ENCODE measurements around the gene PSMG2.
"Not testable (repeated sequence)": the region's sequence is repeated elsewhere in the genome, so short reads cannot be mapped to it uniquely, and the experiment has no call there.

PSMG2 gene

DNA sequence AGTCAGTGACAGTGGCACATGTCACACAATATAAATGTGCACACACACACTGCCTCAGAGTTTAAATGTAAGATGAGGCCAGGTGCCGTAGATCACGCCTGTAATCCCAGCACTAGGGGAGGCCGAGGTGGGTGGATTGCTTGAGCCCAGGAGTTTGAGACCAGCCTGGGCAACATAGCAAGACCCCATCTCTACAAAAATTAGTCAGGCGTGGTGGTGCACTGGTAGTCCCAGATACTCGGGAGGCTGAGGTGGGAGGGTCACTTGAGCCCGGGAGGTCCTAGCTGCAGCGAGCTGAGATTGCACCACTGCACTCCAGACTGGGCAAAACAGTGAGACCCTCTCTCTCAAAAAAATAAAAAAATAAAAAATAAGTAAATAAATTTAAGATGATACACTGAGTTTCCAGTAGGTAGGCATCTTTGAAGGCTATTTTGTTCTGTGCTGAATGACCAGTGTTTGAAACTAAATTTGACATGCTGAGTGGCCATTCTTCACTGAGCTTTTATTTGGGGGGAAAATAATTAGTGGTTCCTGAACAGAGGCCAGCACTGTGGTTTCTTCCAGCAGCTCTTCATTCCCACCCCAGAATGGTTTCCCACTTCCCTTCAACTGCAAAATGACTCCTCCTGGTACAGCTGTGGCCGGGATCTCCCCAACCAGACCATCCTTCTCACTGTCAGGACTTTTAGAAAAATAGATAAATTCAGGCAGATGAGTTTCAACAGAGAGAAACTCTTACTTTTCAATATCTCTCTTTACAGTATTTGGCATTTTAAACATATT lies 44.9 kb downstream of the PSMG2 start:
- H3K4me1 Mint-ChIP-seq, result peaks cover 20% of the 10 kb centered on the region
- no peak overlapping the region for H3K4me3 Mint-ChIP-seq
- H3K27ac Mint-ChIP-seq, result no peak overlapping the region
- H3K9me3 Mint-ChIP-seq, result no peaks in the 10 kb centered on the region
- no peak for ATAC-seq
- H3K36me3 Mint-ChIP-seq, result no peaks in the 10 kb centered on the region
- peaks cover 42% of the 10 kb centered on the region for H3K27me3 Mint-ChIP-seq

DNA sequence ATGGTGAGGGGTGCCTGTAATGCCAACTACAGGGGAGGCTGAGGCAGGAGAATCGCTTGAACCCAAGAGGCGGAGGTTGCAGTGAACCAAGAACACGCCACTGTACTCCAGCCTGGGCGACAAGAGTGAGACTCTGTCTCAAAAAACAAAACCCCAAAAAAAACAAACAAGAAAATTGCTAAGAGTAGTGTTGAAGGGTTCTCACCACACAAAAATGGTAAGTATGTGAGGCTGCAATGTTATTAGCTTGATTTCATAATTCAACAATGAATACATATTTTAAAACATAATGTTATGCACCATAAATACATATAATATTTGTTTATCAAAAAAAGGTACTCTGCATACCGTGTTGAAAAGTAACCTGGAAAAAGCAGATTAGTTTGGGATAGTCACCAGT lies 45.8 kb downstream of the PSMG2 start:
- peaks cover 42% of the 10 kb centered on the region for H3K27me3 Mint-ChIP-seq
- no peaks in the 10 kb centered on the region for H3K36me3 Mint-ChIP-seq
- no peak overlapping the region for H3K27ac Mint-ChIP-seq

DNA sequence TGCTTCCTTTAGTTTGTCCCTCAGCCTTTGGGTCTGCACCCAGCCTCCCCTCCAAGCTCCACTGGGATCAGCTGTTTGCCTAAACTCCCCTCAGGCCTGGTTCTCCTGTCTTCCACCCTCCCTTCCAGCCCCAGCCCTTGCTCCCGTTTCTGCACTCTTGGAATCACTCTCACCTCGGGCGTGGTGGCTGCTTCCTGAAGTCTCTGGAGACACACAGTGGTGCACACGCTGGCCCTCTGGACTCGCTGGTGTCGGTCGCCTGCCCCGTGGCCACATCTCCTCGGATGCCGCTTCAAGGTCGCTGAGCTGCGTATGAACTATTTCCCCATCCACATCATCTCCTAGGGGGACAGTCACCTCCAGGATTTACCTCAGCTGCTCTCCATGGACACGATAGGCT lies 46.3 kb downstream of the PSMG2 start:
- no peak overlapping the region for H3K4me3 Mint-ChIP-seq
- no peak overlapping the region for H3K27ac Mint-ChIP-seq
- H3K4me1 Mint-ChIP-seq, result peaks cover 20% of the 10 kb centered on the region
- no peaks in the 10 kb centered on the region for H3K36me3 Mint-ChIP-seq
- no peak for ATAC-seq
- H3K27me3 Mint-ChIP-seq, result peaks cover 42% of the 10 kb centered on the region
- H3K9me3 Mint-ChIP-seq, result no peaks in the 10 kb centered on the region

More for the DNA sequence above, 45.8 kb downstream of the PSMG2 start:
- no peak for ATAC-seq
- H3K9me3 Mint-ChIP-seq, result no peaks in the 10 kb centered on the region
- H3K4me1 Mint-ChIP-seq, result peaks cover 20% of the 10 kb centered on the region
- no peak overlapping the region for H3K4me3 Mint-ChIP-seq

DNA sequence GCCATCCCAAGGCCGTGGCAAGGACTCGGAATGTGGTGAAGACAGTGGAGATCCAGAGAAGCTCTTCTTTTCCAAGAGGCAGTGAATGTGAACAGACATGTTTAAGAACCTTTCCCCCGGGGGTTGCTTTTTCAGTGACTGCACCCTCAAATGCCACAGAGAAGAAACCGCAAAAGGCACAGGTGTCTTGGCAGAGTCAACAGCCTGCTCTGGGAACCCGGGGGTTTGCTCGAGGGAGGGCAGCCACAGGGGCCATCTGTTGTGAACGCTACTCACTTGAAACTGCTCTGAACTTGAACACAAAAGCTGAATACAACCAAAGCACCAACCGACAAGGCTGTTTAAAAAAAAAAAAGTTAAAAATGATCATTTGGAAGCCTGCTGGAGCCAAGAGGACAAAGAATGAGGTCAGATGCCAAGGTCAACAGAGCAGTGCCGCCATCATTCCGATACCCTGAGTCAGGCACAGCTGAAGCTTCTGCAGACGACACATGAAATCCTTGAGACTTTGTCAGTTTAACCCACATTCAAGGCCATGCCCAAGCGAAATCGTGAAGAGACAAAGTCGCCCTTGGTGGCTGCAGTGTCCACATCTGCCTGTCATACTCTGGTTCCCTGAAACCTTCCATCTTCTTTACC lies 47.4 kb downstream of the PSMG2 start:
- Mint-ChIP-seq H3K36me3 (no peaks in the 10 kb centered on the region), H3K4me3 (peak overlapping the region; percentile 23), H3K27me3 (peaks cover 42% of the 10 kb centered on the region), H3K4me1 (peaks cover 20% of the 10 kb centered on the region), H3K9me3 (no peaks in the 10 kb centered on the region), H3K27ac (no peak overlapping the region)
- ATAC-seq, result peak; percentile 74

DNA sequence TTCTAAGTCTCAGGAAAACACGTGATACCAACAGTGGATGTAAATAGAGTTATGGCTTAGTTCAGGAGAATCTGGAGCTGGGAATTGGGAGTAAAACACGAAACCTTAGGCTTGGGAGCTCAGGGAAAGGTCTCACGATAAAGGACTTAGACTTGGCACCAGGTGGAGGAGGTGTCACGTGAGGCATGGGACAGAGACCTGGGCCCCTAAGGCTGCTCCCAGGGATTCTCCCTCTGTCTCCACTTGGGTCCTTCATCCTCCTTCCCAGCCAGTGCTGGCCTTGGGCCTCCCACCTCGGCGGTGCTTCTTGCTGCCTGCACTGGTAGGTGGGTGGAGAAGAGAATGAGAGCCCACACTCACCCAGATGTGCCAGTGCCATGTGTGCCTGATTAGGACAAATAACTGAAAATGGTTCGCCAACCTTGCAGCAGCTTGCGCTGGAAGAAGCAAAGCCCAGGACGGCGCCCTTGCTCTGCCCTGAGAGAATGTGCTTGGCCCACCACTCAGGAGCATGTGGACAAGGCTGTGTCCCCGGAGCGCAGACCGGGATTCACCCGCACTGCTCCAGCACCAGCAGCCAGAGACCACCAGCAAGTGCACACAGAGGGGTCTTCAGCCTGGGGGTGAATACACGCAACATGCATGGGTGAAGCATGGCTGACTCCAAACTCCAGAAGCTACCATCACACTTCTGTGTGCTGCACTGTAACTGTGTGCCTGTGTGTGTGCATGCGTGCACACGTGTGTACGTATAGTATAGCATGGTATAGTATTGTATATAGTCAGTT lies 48.1 kb downstream of the PSMG2 start:
- Mint-ChIP-seq H3K4me3 (no peak overlapping the region), H3K27ac (no peak overlapping the region), H3K27me3 (peaks cover 42% of the 10 kb centered on the region), H3K36me3 (no peaks in the 10 kb centered on the region), H3K9me3 (no peaks in the 10 kb centered on the region), H3K4me1 (peaks cover 20% of the 10 kb centered on the region)
- ATAC-seq, result no peak

DNA sequence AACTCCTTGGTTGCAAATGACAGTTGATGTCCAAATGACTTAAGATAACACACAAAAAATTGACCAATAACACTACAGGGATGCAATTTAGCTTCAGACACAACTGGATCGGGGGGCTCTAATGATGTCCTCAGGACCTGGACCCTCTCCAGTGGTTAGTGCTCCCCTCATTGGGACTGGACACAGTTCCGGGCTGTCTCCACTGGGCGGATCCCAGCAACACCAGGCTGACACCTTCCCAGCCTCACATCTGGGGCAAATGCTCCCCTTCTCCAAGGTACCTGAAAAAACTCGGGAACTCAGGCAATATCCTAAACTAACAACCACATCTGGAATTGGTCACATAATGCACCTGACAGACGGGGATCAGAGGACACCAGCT lies 48.7 kb downstream of the PSMG2 start:
- Mint-ChIP-seq H3K27ac (no peak overlapping the region), H3K4me1 (peaks cover 20% of the 10 kb centered on the region), H3K36me3 (no peaks in the 10 kb centered on the region), H3K4me3 (no peak overlapping the region), H3K27me3 (peaks cover 38% of the 10 kb centered on the region), H3K9me3 (no peaks in the 10 kb centered on the region)
- ATAC-seq, result no peak

DNA sequence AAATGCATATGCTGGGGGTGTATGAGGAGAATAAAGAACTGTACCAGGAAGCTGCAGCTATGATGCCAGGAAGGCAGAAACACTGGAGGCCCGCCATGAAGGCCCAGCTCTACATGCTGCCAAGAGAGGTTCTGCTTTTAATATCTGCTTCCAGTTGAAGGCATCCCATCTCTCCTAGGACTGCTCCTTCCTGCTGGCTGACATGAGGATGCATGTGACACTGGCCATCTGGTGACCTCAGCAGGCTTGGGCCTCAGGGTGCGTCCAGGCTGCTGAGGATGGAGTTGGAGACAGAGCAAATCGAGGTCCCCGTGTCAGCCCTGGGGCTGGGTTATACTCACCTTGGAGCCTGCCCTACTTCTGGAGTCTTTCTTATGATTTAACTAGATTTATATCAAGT lies 49.0 kb downstream of the PSMG2 start:
- H3K27me3 Mint-ChIP-seq, result peaks cover 34% of the 10 kb centered on the region
- no peak overlapping the region for H3K27ac Mint-ChIP-seq
- no peak overlapping the region for H3K4me3 Mint-ChIP-seq
- peak; percentile 27 for ATAC-seq
- no peaks in the 10 kb centered on the region for H3K9me3 Mint-ChIP-seq
- no peaks in the 10 kb centered on the region for H3K36me3 Mint-ChIP-seq
- peaks cover 20% of the 10 kb centered on the region for H3K4me1 Mint-ChIP-seq

DNA sequence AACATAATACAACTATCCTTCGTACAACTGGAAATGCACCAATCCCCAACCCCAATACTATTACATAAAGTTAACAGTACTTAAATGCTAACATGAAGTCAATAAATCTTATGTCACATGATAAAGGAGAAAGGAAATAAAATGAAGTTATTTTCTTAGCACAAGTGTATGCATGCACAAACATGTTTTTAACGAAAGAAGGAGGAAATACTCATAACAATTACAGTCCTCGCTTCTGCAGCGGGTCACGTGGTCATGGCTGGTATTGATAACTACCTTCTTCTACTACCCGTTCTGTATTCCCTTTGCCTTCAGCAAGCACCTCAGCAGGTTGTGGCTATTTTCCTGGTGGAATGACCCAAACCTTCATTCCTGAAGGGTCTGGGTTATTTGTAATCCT lies 51.7 kb downstream of the PSMG2 start:
- Mint-ChIP-seq H3K27ac (no peak overlapping the region), H3K4me3 (no peak overlapping the region), H3K36me3 (no peaks in the 10 kb centered on the region), H3K9me3 (no peaks in the 10 kb centered on the region), H3K4me1 (peaks cover 14% of the 10 kb centered on the region), H3K27me3 (peaks cover 15% of the 10 kb centered on the region)
- no peak for ATAC-seq

DNA sequence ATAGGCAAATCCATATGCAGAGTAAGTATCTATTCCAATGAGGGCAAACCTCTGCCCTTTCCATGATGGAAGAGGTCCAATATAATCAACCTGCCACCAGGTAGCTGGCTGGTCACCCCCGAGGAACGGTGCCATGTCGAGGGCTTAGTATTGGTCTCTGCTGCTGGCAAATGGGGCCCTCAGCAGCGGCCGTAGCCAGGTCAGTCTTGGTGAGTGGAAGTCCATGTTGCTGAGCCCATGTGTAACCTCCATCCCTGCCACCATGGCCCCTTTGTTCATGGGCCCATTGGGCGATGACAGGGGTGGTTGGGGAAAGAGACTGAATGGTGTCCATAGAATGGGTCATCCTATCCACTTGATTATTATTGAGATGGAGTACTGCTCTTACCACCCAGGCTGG lies 52.8 kb downstream of the PSMG2 start:
- not testable (repeated sequence) for H3K36me3 Mint-ChIP-seq, ATAC-seq, H3K4me3 Mint-ChIP-seq, H3K4me1 Mint-ChIP-seq, H3K27me3 Mint-ChIP-seq, H3K27ac Mint-ChIP-seq, H3K9me3 Mint-ChIP-seq

DNA sequence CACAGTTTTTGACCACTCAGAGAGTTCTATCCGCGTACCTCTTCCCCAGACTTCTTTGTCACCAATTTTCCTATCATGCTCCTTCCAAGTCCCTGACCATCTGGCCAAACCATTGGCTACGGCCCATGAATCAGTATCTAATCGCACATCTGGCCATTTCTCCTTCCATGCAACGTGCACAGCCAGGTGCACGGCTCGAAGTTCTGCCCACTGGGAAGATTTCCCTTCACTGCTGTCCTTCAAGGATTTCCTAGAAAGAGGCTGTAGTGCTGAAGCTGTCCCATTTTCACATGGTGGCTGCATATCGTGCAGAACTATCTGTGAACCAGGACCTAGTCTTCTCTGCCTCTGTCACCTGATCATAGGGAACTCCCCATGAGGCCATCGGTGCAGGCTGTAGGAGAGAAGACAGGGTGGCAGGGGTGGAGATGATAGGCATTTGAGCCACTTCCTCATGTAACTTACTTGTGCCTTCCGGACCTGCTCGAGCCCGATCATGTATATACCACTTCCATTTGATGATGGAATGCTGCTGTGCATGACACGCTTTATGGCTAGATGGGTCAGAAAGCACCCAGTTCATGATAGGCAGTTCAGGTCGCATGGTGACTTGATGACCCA lies 53.9 kb downstream of the PSMG2 start:
- not testable (repeated sequence) for H3K4me3 Mint-ChIP-seq, H3K27ac Mint-ChIP-seq, H3K36me3 Mint-ChIP-seq, H3K27me3 Mint-ChIP-seq, H3K9me3 Mint-ChIP-seq, ATAC-seq, H3K4me1 Mint-ChIP-seq

DNA sequence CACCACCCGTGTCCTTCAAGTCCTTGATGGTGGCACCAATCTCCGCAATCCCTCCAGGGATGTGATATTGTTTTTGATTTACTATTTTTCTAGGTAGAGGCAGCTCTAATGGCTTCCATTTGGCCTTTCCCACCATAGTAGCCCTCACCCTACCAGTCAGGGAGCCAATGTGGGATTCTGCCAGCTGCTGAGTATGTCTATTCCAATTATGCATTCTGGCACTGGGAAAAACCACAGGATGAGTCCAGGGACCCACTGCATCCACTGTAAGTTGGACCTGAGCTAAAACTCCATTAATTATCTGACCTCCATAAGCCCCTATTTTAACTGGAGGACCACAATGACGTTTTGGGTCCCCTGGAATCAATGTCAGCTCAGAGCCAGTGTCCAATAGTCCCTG lies 55.7 kb downstream of the PSMG2 start:
- ATAC-seq, H3K4me3 Mint-ChIP-seq, H3K36me3 Mint-ChIP-seq, H3K27me3 Mint-ChIP-seq, H3K27ac Mint-ChIP-seq, H3K9me3 Mint-ChIP-seq, H3K4me1 Mint-ChIP-seq: not testable (repeated sequence)

DNA sequence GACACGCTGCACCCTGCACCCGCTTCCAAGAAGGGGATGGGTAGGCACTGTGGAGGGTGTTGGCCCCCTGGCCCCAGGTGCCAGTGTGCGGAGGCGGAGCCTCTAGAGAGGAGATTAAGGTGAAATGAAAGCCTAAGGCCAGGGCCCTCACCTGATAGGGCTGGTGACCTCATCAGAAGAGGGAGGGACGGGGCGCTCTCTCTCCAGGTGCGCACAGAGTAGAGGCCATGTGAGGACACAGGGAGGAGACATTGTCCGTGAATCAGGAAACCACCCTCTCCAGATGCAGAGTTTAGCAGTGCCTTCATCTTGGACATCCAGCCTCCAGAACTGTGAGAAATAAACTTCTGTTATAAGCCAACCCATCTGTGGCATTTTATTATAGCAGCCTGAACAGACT lies 62.3 kb downstream of the PSMG2 start:
- H3K9me3 Mint-ChIP-seq, result no peaks in the 10 kb centered on the region
- H3K36me3 Mint-ChIP-seq, result no peaks in the 10 kb centered on the region
- ATAC-seq, result peak; percentile 24
- H3K4me3 Mint-ChIP-seq, result no peak overlapping the region
- no peaks in the 10 kb centered on the region for H3K4me1 Mint-ChIP-seq
- no peak overlapping the region for H3K27ac Mint-ChIP-seq
- peaks cover 19% of the 10 kb centered on the region for H3K27me3 Mint-ChIP-seq

DNA sequence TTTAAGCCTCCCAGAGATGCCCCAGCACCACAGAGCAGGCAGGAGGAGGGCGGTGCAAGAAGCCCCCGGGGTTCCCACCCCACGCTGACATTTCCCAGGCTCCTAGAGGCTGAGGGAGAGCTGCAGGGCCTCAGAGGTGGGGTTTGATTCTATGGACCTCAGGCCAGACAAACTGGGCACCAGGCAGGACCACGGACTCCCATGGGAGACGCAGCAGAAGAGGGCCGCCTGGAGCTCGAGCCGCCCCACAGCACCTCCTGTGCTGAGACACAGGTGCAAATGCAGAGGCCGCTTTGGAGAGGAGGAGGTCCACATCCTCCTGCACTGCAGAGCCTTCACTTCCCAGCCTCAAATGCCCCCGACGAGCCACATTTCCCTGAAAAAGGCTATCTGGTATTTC lies 62.7 kb downstream of the PSMG2 start:
- no peak overlapping the region for H3K27ac Mint-ChIP-seq
- no peaks in the 10 kb centered on the region for H3K4me1 Mint-ChIP-seq
- H3K4me3 Mint-ChIP-seq, result no peak overlapping the region

DNA sequence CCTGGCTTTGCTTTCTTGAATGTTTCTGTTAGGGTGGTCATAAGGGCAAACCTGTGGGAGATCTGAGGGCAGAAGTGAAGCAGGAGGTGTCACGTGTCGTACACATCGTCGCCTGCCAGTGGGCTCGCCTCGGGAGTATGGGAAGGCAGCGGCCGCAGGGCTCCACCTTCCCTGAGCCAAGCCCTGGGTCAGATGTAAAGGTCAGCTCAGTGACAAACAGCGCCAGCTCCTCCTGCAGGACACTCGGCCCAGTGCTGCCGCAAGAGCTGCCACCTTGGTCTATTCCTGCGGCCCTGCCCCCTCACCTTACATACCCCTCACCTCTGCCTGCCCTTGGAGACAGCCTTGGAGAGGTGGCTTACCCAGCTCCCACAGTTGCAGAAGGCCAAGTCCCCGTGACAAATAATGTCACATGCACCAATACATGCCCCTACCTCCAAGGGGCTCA lies 64.2 kb downstream of the PSMG2 start:
- no peak overlapping the region for H3K4me3 Mint-ChIP-seq
- no peaks in the 10 kb centered on the region for H3K9me3 Mint-ChIP-seq
- H3K27ac Mint-ChIP-seq, result no peak overlapping the region
- no peak for ATAC-seq
- no peaks in the 10 kb centered on the region for H3K4me1 Mint-ChIP-seq
- no peaks in the 10 kb centered on the region for H3K36me3 Mint-ChIP-seq
- peaks cover 19% of the 10 kb centered on the region for H3K27me3 Mint-ChIP-seq

More for the DNA sequence above, 62.7 kb downstream of the PSMG2 start:
- ATAC-seq, result no peak
- Mint-ChIP-seq H3K9me3 (no peaks in the 10 kb centered on the region), H3K27me3 (peaks cover 19% of the 10 kb centered on the region), H3K36me3 (no peaks in the 10 kb centered on the region)

DNA sequence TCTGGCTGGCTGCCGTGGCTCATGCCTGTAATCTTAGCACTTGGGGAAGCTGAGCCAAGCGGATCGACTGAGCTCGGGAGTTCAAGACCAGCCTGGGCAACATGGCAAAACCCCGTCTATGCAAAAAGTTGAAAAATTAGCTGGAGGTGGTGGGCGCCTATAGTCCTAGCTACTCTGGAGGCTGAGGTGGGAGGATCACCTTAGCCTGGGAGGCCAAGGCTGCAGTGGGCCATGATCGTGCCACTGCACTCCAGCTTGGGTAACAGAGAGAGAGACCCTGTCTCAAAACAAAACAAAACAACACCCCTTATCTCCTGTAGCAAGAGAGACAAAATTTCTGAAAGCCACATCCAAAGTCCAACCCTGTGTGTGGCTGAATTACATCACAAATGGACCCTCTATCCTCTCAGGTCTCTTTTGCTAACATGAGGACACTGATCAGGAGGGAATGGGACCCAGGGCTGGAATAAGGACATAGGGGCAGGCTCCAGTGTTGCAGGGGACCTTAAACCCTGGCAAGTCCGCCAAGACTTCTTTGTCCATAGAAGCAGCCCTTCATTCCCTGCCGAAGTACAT lies 64.8 kb downstream of the PSMG2 start:
- no peak overlapping the region for H3K27ac Mint-ChIP-seq
- H3K36me3 Mint-ChIP-seq, result no peaks in the 10 kb centered on the region
- no peaks in the 10 kb centered on the region for H3K9me3 Mint-ChIP-seq
- H3K27me3 Mint-ChIP-seq, result peaks cover 19% of the 10 kb centered on the region
- no peak for ATAC-seq
- H3K4me1 Mint-ChIP-seq, result no peaks in the 10 kb centered on the region
- no peak overlapping the region for H3K4me3 Mint-ChIP-seq
